Kidney epithelial cell (primary cell): ENCODE results near the gene XRCC3. TPM values are rescaled to one million over a fixed set of nuclear protein-coding genes. Genes with fewer than 3 reads are reported as not detected.
A peak's percentile ranks its signal among the peaks of the same experiment; 100 is the strongest.

Experiments used
- DNase-seq: peaks from one replicate; pipeline ENCODE4 v3.0.0-alpha.2; 2010; ENCODE audit warnings: low read depth
- H3K27me3 ChIP-seq: 2 replicates; pipeline ENCODE4 v1.6.0; 2011; ENCODE audit warnings: low read length; ENCODE audit not compliant: control insufficient read depth, insufficient read depth
- H3K36me3 ChIP-seq: 2 replicates; pipeline ENCODE4 v1.5.1; 2011; ENCODE audit warnings: low read length; ENCODE audit not compliant: control insufficient read depth, insufficient read depth
- H3K4me3 ChIP-seq: 2 replicates; pipeline ENCODE4 v1.5.1; 2011; ENCODE audit warnings: low read depth, mild to moderate bottlenecking, control low read depth, low read length
- CTCF ChIP-seq: IDR thresholded peaks from 2 replicates; pipeline ENCODE4 v1.5.1; 2011; ENCODE audit warnings: mild to moderate bottlenecking, moderate library complexity, low read length, control low read depth, inconsistent platforms; ENCODE audit not compliant: insufficient read depth, poor library complexity, severe bottlenecking
- total RNA-seq: library from RNA; depleted of rRNA; stranded (reverse); fragments of >200 nt; gene quantifications from 2 replicates; pipeline ENCODE4 v1.2.3, GENCODE V29; 2015

Gene XRCC3
- total RNA-seq, 1 donor from 2014 or later: 10.4 TPM

- TF ChIP-seq CTCF: no peak
- Histone ChIP-seq H3K36me3 (no peaks in the 10 kb centered on the region), H3K27me3 (no peaks in the 10 kb centered on the region), H3K4me3 (no peak overlapping the region)
- DNase-seq: no peak
These were observed 39.8 kb upstream of the XRCC3 start for GRCh38 chr14:103755060-103755459.

- Histone ChIP-seq H3K4me3 (no peak overlapping the region), H3K36me3 (no peaks in the 10 kb centered on the region), H3K27me3 (no peaks in the 10 kb centered on the region)
- TF ChIP-seq CTCF: no peak
- DNase-seq: no peak
These were observed 38.5 kb upstream of the XRCC3 start for GRCh38 chr14:103753774-103754173.

GRCh38 chr14:103749860-103750259 is 34.6 kb upstream of the XRCC3 start:
- TF ChIP-seq CTCF: no peak
- Histone ChIP-seq H3K4me3 (no peak overlapping the region), H3K27me3 (no peaks in the 10 kb centered on the region), H3K36me3 (no peaks in the 10 kb centered on the region)
- DNase-seq: no peak

- DNase-seq: no peak
- Histone ChIP-seq H3K36me3 (no peaks in the 10 kb centered on the region), H3K4me3 (no peak overlapping the region), H3K27me3 (no peaks in the 10 kb centered on the region)
- no peak for TF ChIP-seq CTCF
These were observed 34.2 kb upstream of the XRCC3 start for GRCh38 chr14:103749452-103749851.

- TF ChIP-seq CTCF: no peak
- H3K36me3 ChIP-seq: no peaks in the 10 kb centered on the region
- H3K4me3 ChIP-seq: no peak overlapping the region
- no peak for DNase-seq
- no peaks in the 10 kb centered on the region for H3K27me3 ChIP-seq
These were observed 33.2 kb upstream of the XRCC3 start for GRCh38 chr14:103748534-103748857.

- DNase-seq: peak; percentile 41
- TF ChIP-seq CTCF: no peak
- Histone ChIP-seq H3K4me3 (no peak overlapping the region), H3K27me3 (no peaks in the 10 kb centered on the region), H3K36me3 (no peaks in the 10 kb centered on the region)
These were observed 31.4 kb upstream of the XRCC3 start for GRCh38 chr14:103746701-103747100.
